GM12878 (cell line): ENCODE measurements around the gene COMMD1. TPM values are rescaled to one million over a fixed set of nuclear protein-coding genes. Genes with fewer than 3 reads are reported as not detected.

ENCODE experiments used
- ATAC-seq: fragments of 200-7000 bp; cut with Tn5 transposase; 3 replicates; pipeline ENCODE4 v1.9.1; 2020; ENCODE audit warnings: mild to moderate bottlenecking, moderate library complexity
- BruUV-seq: library from RNA; stranded (reverse); fragments of 400-500 nt; replicated peaks from 2 replicates; lab custom pipeline; 2021; lab: Mats Ljungman, UMichigan
- CTCF ChIA-PET: fragments of 300-600 bp; sonication (Branson Sonifier 250); formaldehyde crosslinking; extraction: SDS; loops from one replicate; lab custom pipeline; 2021; ENCODE audit warnings: inconsistent platforms; lab: Yijun Ruan, JAX
- POLR2A ChIA-PET: fragments of 350-600 bp; formaldehyde crosslinking; extraction: SDS; loops from one replicate; lab custom pipeline; 2021; ENCODE audit warnings: inconsistent platforms; lab: Charles Lee
- RAD21 ChIA-PET: fragments of 300-600 bp; sonication (Branson Sonifier 250); formaldehyde crosslinking; loops from one replicate; lab custom pipeline; 2023; ENCODE audit warnings: antibody characterized with exemption; ENCODE audit not compliant: unreplicated experiment; lab: Charles Lee
- SMC1A ChIA-PET: fragments of 300-600 bp; sonication (Branson Sonifier 250); formaldehyde crosslinking; loops from one replicate; lab custom pipeline; 2023; ENCODE audit not compliant: unreplicated experiment, uncharacterized antibody; lab: Charles Lee
- DNase-seq: peaks from one replicate; pipeline ENCODE4 v3.0.0-alpha.2; 2011; ENCODE audit warnings: low read depth, low spot score
- FAIRE-seq: peaks from 3 replicates; lab custom pipeline; 2011; peaks lifted over from hg19 to GRCh38; lab: Jason Lieb, UNC
- H2AFZ ChIP-seq: 2 replicates; pipeline ENCODE4 v1.6.0; 2011; ENCODE audit warnings: low read depth, low read length, control low read depth; ENCODE audit not compliant: control insufficient read depth
- H3K27ac ChIP-seq: 2 replicates; pipeline ENCODE4 v1.5.1; 2011; ENCODE audit warnings: control low read depth; ENCODE audit not compliant: control insufficient read depth, insufficient read depth
- H3K27me3 ChIP-seq, 2 experiments: replicated peaks in 1 of 2; 2 replicates each; pipeline versions ENCODE4 v1.6.0 to v1.6.1; 2011; ENCODE audit warnings: low read length in 1 of 2; ENCODE audit not compliant: control insufficient read depth in 2 of 2, insufficient read depth in 2 of 2
- H3K36me3 ChIP-seq, 2 experiments: 2 replicates each; pipeline ENCODE4 v1.5.1; 2011; ENCODE audit warnings: low read length in 1 of 2; ENCODE audit not compliant: control insufficient read depth in 2 of 2, insufficient read depth in 2 of 2
- H3K4me1 ChIP-seq: 2 replicates; pipeline ENCODE4 v1.6.1; 2011; ENCODE audit warnings: mild to moderate bottlenecking, low read length, moderate library complexity, mixed read lengths; ENCODE audit not compliant: control insufficient read depth, insufficient read depth
- H3K4me2 ChIP-seq: 2 replicates; pipeline ENCODE4 v1.6.0; 2011; ENCODE audit warnings: control low read depth; ENCODE audit not compliant: control insufficient read depth, insufficient read depth
- H3K4me3 ChIP-seq: fragments of 200-600 bp; sonication (generic); 2 replicates; pipeline ENCODE4 v1.5.1; 2016
- H3K79me2 ChIP-seq: 2 replicates; pipeline ENCODE4 v1.6.0; 2011; ENCODE audit warnings: low read length; ENCODE audit not compliant: control insufficient read depth, insufficient read depth
- H3K9ac ChIP-seq: 2 replicates; pipeline ENCODE4 v1.8.0; 2011; ENCODE audit warnings: low read length, control low read depth, mixed read lengths; ENCODE audit not compliant: control insufficient read depth, insufficient read depth
- H3K9me3 ChIP-seq: replicated peaks from 3 replicates; pipeline ENCODE4 v1.5.1; 2011; ENCODE audit warnings: mild to moderate bottlenecking, low read length; ENCODE audit not compliant: control insufficient read depth, insufficient read depth
- H4K20me1 ChIP-seq: 2 replicates; pipeline ENCODE4 v1.6.0; 2011; ENCODE audit not compliant: control insufficient read depth, insufficient read depth
- ATF7 ChIP-seq: fragments of 450-650 bp; IDR thresholded peaks from 2 replicates; pipeline ENCODE4 v1.6.1; 2016; ENCODE audit warnings: low read depth, mild to moderate bottlenecking
- ETV6 ChIP-seq, 2 experiments: fragments of 450-650 bp in 1 of 2; IDR thresholded peaks in 1 of 2; conservative IDR thresholded peaks in 1 of 2; 2 replicates each; pipeline ENCODE4 v1.6.1; 2014; ENCODE audit warnings: antibody characterized with exemption in 1 of 2, borderline replicate concordance in 1 of 2, low read depth in 1 of 2, mild to moderate bottlenecking in 1 of 2, moderate library complexity in 1 of 2
- FOS ChIP-seq: IDR thresholded peaks from 3 replicates; pipeline ENCODE4 v1.6.1; 2011; ENCODE audit warnings: borderline replicate concordance; ENCODE audit not compliant: insufficient read length; ENCODE audit errors: extremely low read depth
- NFXL1 ChIP-seq: fragments of 450-650 bp; IDR thresholded peaks from 2 replicates; pipeline ENCODE4 v1.6.1; 2017; ENCODE audit warnings: antibody characterized with exemption, mild to moderate bottlenecking, borderline replicate concordance
- PAX5 ChIP-seq: IDR thresholded peaks from 2 replicates; pipeline ENCODE4 v1.6.1; 2011; ENCODE audit warnings: low read depth, low read length, borderline replicate concordance
- SIN3A ChIP-seq: IDR thresholded peaks from 2 replicates; pipeline ENCODE4 v1.6.1; 2012; ENCODE audit warnings: low read depth, low read length, improper control_type of control experiment
- SUZ12 ChIP-seq: fragments of 200-600 bp; sonication (generic); IDR thresholded peaks from one replicate; pipeline ENCODE4 v1.6.1; 2018; ENCODE audit warnings: antibody characterized with exemption, mild to moderate bottlenecking; ENCODE audit not compliant: unreplicated experiment
- TBL1XR1 ChIP-seq: IDR thresholded peaks from 2 replicates; pipeline ENCODE4 v1.6.1; 2012; ENCODE audit warnings: low read depth, low read length, improper control_type of control experiment
- ZBED1 ChIP-seq: IDR thresholded peaks from 2 replicates; pipeline ENCODE4 v1.6.1; 2016; ENCODE audit warnings: borderline replicate concordance
- ZNF207 ChIP-seq: fragments of 450-650 bp; IDR thresholded peaks from 2 replicates; pipeline ENCODE4 v1.6.1; 2014; ENCODE audit warnings: antibody characterized with exemption, mild to moderate bottlenecking, borderline replicate concordance
- ZNF24 ChIP-seq: fragments of 450-650 bp; IDR thresholded peaks from 2 replicates; pipeline ENCODE4 v1.6.1; 2017; ENCODE audit warnings: antibody characterized with exemption, mild to moderate bottlenecking
- WGBS: methylation state at CpG from one replicate; pipeline ENCODE4 v1.1.6; 2016; ENCODE audit warnings: low lambda C conversion rate; ENCODE audit not compliant: insufficient replicate concordance, insufficient coverage; ENCODE audit errors: missing lambda C conversion rate; 5-methylcytosine and 5-hydroxymethylcytosine counted together
- in situ Hi-C: fragments of 300-500 bp; cut with MboI; formaldehyde crosslinking; loops from 9 replicates; pipeline ENCODE4 v1.14.3; 2018; ENCODE audit warnings: mixed read lengths
- intact Hi-C: fragments of 100-400 bp; cut with micrococcal nuclease; formaldehyde crosslinking; loops from one replicate; pipeline ENCODE4 v1.14.2; 2022; ENCODE audit not compliant: unreplicated experiment
- polyA plus RNA-seq, 11 experiments: library from polyadenylated mRNA; depleted of rRNA in 4 of 11; unstranded in 6 of 11; stranded (reverse) in 5 of 11; fragments of >200 nt; fragmentation: Nextera tagmentation in 4 of 11; fragmentation: Illumina TruSeq in 1 of 11; extraction: Ambion mirVana in 4 of 11; extraction: Trizol in 1 of 11; gene quantifications; 1 replicate in 1 of 11; 2 replicates in 10 of 11; pipeline versions ENCODE4 v1.2.1 to v1.2.3, GENCODE V29; 2011 to 2016; ENCODE audit warnings: inconsistent platforms in 2 of 11, missing spikeins in 2 of 11, low read depth in 1 of 11
- total RNA-seq, 4 experiments: library from RNA; depleted of rRNA in 3 of 4; stranded (reverse); fragments of >200 nt in 3 of 4; fragmentation: Illumina TruSeq in 1 of 4; extraction: Trizol in 1 of 4; gene quantifications; 2 replicates each; pipeline versions ENCODE4 v1.2.1 to v1.2.3, GENCODE V29; 2013 to 2021
- TF ChIP-seq, protein P1 (sequence below): IDR thresholded peaks from 2 replicates; pipeline ENCODE4 v1.6.1; 2012; ENCODE audit warnings: low read depth, low read length, improper control_type of control experiment
- TF ChIP-seq, protein P2 (sequence below): fragments of 450-650 bp; formaldehyde crosslinking; IDR thresholded peaks from 2 replicates; pipeline ENCODE4 v1.5.0; 2022; ENCODE audit warnings: mild to moderate bottlenecking, missing genetic modification characterization
- TF ChIP-seq, protein P3 (sequence below): fragments of 450-650 bp; IDR thresholded peaks from 2 replicates; pipeline ENCODE4 v1.6.1; 2017; ENCODE audit warnings: mild to moderate bottlenecking, moderate library complexity

The COMMD1 gene
- total and polyA plus RNA-seq, 10 of the 15 experiments (the other 5 are each of a cell fraction or from before 2014, with no cell fraction given), result 39.7 to 210 (median 53.7) TPM

DNA sequence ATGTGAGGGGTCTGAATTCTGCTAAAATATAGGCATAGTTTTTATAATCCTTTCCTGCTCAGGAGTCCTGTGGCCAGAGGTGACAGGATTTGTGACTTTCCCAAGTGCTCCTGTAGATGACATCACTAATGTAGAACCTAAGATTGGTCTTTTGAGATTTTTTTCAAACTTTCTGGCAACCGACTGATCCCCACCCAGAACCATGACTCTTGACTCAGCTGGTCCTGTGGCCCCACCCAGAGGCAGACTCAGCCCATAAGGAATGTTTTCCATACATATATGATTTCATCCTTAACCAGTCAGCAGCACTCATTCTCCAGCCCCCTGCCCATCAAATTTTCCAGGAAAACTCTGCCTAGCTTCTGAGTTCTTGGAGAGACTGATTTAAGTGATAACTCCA lies 46.8 kb downstream of the COMMD1 start:
- ChIA-PET RAD21 (no interaction called here), CTCF (no interaction called here), POLR2A (interaction anchor here (0.5 kb wide), 1 partner anchor 38 kb away, joined by 3 read pairs; no protein-coding TSS in a partner anchor), SMC1A (interaction anchor here (1.2 kb wide), 1 partner anchor 8 kb away, joined by 5 read pairs; no protein-coding TSS in a partner anchor)
- intact Hi-C loops (no loop called here), in situ Hi-C loops (no loop called here)
- H3K4me3 ChIP-seq, result no peak overlapping the region
- no peak overlapping the region for H3K9ac ChIP-seq
- H3K4me2 ChIP-seq, result no peak overlapping the region
- no peaks in the 10 kb centered on the region for H3K4me1 ChIP-seq
- H4K20me1 ChIP-seq, result no peaks in the 10 kb centered on the region
- H3K9me3 ChIP-seq, result no peaks in the 10 kb centered on the region; the same call in 2 of the 3 replicates
- no peak overlapping the region for H3K27ac ChIP-seq
- WGBS, result 92% methylated on average over 1 of the region's 1 CpG
- FAIRE-seq (no peak), DNase-seq (no peak), ATAC-seq (no peak)
- H2AFZ ChIP-seq, result no peak overlapping the region
- H3K27me3 ChIP-seq, result no peaks in the 10 kb centered on the region
- no TSS peak for BruUV-seq
- 0 out of 4 replicates have a peak, but pooled peaks cover 0 to 6% of the 10 kb centered on the region in 2 experiments for H3K36me3 ChIP-seq
- H3K79me2 ChIP-seq, result no peaks in the 10 kb centered on the region
- TF ChIP-seq, protein P1, sequence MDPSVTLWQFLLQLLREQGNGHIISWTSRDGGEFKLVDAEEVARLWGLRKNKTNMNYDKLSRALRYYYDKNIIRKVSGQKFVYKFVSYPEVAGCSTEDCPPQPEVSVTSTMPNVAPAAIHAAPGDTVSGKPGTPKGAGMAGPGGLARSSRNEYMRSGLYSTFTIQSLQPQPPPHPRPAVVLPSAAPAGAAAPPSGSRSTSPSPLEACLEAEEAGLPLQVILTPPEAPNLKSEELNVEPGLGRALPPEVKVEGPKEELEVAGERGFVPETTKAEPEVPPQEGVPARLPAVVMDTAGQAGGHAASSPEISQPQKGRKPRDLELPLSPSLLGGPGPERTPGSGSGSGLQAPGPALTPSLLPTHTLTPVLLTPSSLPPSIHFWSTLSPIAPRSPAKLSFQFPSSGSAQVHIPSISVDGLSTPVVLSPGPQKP, result no peak
- TF ChIP-seq ATF7 (no peak), SIN3A (no peak), ZNF207 (no peak), FOS (no peak), TBL1XR1 (no peak), ZNF24 (no peak), NFXL1 (no peak), ETV6 (conservative IDR thresholded peaks at IDR 0.05 in 1 of 2, IDR thresholded peaks at IDR 0.05 in 1 of 2; ENCODE audit: borderline replicate concordance in 1 of 2, low read depth in 1 of 2) (no peak), SUZ12 (no peak), ZBED1 (no peak), PAX5 (no peak)
- TF ChIP-seq, protein P2, sequence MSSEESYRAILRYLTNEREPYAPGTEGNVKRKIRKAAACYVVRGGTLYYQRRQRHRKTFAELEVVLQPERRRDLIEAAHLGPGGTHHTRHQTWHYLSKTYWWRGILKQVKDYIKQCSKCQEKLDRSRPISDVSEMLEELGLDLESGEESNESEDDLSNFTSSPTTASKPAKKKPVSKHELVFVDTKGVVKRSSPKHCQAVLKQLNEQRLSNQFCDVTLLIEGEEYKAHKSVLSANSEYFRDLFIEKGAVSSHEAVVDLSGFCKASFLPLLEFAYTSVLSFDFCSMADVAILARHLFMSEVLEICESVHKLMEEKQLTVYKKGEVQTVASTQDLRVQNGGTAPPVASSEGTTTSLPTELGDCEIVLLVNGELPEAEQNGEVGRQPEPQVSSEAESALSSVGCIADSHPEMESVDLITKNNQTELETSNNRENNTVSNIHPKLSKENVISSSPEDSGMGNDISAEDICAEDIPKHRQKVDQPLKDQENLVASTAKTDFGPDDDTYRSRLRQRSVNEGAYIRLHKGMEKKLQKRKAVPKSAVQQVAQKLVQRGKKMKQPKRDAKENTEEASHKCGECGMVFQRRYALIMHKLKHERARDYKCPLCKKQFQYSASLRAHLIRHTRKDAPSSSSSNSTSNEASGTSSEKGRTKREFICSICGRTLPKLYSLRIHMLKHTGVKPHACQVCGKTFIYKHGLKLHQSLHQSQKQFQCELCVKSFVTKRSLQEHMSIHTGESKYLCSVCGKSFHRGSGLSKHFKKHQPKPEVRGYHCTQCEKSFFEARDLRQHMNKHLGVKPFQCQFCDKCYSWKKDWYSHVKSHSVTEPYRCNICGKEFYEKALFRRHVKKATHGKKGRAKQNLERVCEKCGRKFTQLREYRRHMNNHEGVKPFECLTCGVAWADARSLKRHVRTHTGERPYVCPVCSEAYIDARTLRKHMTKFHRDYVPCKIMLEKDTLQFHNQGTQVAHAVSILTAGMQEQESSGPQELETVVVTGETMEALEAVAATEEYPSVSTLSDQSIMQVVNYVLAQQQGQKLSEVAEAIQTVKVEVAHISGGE (CRISPR knock-in tag), result no peak
- TF ChIP-seq, protein P3, sequence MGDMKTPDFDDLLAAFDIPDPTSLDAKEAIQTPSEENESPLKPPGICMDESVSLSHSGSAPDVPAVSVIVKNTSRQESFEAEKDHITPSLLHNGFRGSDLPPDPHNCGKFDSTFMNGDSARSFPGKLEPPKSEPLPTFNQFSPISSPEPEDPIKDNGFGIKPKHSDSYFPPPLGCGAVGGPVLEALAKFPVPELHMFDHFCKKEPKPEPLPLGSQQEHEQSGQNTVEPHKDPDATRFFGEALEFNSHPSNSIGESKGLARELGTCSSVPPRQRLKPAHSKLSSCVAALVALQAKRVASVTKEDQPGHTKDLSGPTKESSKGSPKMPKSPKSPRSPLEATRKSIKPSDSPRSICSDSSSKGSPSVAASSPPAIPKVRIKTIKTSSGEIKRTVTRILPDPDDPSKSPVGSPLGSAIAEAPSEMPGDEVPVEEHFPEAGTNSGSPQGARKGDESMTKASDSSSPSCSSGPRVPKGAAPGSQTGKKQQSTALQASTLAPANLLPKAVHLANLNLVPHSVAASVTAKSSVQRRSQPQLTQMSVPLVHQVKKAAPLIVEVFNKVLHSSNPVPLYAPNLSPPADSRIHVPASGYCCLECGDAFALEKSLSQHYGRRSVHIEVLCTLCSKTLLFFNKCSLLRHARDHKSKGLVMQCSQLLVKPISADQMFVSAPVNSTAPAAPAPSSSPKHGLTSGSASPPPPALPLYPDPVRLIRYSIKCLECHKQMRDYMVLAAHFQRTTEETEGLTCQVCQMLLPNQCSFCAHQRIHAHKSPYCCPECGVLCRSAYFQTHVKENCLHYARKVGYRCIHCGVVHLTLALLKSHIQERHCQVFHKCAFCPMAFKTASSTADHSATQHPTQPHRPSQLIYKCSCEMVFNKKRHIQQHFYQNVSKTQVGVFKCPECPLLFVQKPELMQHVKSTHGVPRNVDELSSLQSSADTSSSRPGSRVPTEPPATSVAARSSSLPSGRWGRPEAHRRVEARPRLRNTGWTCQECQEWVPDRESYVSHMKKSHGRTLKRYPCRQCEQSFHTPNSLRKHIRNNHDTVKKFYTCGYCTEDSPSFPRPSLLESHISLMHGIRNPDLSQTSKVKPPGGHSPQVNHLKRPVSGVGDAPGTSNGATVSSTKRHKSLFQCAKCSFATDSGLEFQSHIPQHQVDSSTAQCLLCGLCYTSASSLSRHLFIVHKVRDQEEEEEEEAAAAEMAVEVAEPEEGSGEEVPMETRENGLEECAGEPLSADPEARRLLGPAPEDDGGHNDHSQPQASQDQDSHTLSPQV, result no peak
